Nucleus accumbens (tissue), 56 donors: Measurements from ENCODE around the gene WSB2.
"Not testable (repeated sequence)": the region's sequence is repeated elsewhere in the genome, so short reads cannot be mapped to it uniquely, and the experiment has no call there.

ENCODE experiments used
- DNase-seq, 56 donors: peaks; one replicate each; lab custom pipeline; 2025; lab: John Stamatoyannopoulos, UW

WSB2 gene

DNA sequence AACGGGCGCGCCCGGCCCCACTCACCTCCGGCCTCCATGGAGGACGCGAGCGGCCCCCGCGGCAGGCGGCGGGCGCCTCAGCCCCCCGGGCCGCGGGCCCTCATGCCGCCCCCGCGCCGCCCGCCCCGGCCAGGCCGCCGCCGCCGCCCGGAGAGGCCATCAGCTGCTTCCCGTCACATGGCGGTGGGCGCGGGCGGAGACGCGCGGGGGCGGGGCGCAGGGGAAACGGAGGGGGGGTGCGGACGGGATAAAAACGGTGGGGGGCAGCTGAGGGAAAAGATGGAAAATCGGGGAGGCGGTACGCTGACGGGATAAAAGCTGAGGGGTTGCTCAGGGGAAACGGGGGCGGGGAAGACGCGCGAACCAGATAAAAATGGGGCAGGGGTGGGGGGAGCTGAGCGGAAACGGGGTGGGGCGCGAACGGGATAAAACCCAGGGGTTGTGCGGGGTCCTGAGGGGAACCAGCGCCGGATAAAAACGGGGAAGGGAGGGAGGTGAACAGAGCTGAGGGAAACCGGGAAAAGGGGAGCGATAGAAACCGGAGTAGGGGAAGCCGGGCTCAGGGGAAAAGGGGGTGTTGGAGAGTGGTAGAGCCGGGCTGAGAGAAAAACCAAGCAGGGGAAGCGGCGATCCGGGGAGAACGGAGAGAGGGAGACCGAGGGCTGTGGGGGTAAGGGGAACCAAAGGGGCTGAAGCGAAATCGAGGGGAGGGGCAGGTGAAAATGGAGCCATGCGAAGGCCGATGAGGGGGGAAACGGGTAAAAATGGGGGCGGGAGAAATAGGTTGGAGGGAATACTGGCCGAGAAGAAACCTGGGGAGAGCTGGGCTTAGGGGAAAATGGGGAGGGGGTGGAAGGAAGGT is at the start of gene WSB2:
WSB2 (minus strand) TSS at position 169 of the 862 bp plus-strand sequence; CDS start at position 38, 131 bp downstream.
- peak in 53 of 56 donors; percentile 31 to 89 (median 71) for DNase-seq

DNA sequence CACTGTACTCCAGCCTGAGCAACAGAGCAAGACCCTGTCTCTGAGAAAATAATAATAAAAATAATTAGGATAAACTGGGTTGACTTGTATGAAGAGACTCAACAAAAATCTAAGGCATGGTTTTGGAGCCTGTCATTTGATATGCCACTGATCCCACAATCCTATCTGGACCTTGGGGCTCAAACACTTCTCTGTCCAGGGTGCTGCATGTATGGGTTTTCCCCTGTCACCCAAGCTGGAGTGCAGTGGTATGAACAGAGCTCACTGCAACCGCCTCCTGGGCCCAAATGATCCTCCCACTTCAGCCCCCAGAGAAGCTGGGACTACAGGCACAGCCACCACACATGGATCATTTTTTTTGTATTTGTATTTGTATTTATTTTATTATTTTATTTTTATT is 48.1 kb upstream of the WSB2 start:
- DNase-seq, result no peak

DNA sequence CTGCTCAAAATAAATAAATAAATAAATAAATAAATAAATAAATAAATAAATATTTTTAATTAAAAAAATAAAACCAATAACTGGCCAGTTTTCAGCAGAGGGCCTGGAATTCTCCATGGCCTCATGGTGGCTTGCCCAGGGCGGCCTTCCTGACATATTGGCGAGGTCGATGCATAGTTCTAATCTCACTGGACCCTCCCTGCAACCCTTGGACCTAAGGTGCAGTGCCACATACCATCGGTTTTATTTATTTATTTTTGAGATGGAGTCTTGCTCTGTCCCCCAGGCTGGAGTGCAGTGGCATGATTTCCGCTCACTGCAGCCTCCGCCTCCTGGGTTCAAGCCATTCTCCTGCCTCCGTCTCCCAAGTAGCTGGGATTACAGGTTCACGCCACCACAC is 46.7 kb upstream of the WSB2 start:
- DNase-seq, result no peak

DNA sequence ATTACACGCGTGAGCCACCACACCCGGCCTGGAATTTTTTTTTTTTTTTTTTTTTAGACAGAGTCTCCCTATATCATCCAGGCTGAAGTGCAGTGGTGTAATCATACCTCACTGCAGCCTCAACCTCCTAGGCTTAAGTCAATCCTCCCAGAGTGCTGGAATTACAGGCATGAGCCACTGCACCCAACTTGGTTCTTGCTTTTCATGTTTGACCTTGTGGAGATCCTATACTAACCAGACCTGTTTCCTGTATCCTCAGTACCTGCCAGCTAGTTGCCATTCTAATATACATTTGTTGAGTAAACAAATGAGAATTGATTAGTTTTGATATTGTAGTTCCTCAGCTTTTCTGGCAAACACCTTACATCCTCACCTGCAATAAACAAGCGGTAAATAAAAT is 46.0 kb upstream of the WSB2 start:
- DNase-seq, result no peak

DNA sequence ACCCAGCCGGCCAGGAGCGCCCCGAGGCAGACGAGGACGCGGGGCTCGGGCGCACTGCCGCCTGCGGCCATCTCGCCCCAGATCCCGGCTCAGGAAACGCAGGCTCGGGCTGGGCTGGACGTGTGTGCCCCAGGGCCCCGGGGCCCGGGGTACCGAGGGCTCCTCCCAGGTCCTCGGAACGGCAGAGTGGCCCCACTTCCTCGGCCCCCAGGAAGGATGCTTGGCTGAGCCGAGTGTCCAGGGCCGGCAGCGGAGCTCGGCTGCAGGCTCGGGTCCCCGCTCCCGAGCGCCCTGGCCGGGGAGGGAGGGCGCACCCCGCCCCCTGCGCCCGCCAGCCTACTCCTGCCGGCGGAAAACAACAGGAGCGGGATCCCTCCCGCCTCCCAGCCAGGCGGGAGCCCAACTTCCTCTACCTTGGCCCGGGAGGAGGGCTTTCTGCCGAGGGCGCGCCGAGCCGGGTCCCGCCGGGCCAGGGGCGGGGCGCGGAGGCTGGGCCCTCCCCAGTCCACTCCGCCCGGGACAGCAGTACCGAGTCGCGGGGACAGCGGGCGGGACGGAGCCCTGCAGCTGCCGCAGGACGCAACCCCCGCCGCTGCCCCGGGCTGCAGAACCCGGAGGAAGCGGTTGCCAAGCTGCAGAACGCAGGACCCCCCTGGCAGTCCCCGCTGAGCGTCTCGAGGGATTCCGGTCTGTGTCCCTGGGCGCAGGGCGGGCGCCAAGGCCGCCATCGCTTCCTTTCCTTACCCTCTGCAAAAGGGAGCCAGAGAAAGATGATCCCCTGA is 42.8 kb upstream of the WSB2 start, which contains the start of gene VSIG10:
VSIG10 (minus strand) TSS at position 411 of the 782 bp plus-strand sequence; CDS start at position 71, 340 bp downstream.
- peak in 45 of 56 donors; percentile 1 to 77 (median 36) for DNase-seq

DNA sequence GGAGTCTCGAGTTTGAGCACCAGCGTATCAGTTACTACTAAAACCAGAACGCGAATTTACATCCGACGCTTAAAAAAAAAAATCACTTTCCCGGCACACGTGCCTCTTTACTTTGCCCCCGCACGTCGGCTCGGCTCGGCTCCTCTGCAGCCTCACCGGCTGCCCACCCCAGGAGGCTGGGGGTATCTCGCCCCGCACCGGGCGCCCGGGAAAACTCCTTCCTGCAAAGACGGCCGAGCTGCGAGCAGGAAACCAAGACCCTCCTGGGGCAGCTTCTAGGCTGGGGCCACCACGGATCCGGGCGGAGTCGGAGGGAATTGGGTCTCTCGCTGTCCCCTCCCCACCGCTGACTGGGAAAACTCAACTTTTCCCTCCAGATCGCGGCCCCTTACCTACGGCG is 42.2 kb upstream of the WSB2 start:
- peak in 17 of 56 donors; percentile 3 to 33 (median 22) for DNase-seq

DNA sequence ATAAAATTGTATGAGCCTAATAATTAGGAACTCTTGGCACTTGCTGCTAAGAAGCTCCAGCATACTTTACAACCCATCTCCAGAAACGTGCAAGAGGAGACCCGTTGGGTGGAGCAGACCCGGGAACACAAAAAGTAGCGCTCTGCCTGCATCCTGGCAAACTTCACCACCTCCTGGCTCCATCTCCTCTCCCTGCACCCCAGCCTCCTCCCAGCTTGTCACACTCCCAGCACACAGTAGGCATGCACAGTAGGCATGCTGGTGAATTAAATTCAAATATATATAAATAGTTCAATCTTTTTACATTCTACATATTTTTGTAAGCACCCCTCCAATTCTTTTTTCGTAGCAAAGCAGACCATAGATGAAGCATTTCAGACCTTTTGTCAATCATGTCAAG is 41.6 kb upstream of the WSB2 start:
- DNase-seq, result no peak

DNA sequence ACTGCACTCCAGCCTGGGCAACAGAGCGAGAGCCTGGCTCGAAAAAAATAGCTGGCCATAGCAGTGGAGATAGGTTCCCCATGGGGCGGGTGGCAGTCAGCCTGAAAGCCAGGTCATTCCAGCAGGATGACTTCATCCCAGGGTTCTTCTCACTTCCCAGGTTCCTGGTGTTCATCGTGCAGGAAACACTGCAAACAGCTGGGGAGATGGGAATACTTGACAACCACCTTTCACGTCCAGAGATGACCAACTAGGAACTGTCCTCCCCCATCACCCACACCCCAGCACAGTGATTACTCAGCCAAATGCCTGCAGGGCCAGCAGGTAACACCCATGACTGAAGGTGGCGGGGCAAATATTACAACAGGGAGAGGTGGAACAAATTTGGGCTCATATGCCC is 41.1 kb upstream of the WSB2 start:
- no peak for DNase-seq

DNA sequence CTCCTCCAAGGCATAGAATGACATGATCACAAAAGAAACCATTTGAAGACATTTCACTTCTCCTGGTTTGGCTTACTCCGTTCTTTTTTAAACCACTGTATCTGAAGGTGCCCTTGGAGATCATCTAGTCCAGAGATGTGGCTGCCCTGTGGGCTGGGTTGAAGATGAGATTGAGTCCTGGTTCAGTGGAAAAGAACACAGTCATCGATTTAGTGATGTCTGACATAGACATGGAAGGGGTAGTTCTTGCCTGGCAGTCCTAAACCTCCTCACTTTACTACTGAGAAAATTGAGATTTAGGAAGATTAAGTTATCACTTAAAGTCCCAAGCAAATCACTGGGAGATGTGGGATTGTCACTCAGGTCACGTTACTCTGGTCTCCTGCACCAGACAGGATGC is 40.1 kb upstream of the WSB2 start:
- no peak for DNase-seq

DNA sequence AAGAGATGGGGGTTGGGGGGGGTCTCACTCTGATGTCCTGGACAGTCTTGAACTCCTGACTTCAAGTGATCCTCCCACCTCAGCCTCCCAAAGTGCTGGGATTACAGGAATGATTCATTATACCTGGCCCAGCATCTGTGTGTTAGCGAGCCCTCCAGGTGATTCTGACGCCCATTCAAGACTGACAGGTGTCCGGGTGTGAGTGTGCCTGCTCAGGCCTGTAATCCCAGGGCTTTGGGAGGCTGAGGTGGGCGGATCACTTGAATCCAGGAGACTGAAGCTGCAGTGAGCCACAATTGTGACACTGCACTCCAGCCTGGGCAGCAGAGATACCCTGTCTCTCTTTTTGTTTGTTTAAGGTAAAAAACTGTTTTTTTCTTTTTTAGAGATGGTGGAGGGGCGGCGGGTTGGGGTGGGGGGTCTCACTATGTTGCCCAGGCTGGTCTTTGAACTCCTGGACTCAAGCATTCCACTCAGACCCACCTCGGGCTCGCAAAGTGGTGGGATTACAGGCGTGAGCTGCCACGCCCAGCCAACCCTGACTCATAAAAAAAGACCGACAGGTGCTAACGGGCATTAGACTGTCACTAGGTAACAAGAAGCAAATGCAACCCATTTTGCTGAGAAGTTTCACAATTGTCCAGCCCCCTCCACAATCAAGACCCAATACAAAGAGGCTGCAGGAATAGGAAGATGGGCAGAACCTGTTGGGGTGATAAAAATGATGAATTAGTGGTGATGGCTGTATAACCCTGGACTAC is 38.1 kb upstream of the WSB2 start:
- no peak for DNase-seq

DNA sequence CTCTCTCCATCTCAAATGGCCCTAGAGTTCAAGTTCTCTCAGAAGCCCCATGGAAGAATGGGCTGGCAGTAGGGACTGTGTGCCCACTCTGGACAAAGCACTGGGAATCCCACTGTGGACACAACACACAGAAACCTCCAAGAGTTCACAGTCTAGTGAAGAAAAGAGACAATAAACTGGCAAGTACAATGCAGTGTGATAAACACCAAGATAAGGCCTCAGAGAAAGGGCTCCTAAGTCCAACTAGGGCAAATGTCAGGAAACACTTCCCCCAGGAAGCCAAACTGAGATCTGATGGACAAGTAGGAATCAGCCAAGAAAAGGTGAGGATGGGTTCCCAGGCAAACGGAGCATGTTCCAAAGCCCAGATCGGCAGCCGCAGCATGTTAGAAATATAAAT is 37.4 kb upstream of the WSB2 start:
- no peak for DNase-seq

DNA sequence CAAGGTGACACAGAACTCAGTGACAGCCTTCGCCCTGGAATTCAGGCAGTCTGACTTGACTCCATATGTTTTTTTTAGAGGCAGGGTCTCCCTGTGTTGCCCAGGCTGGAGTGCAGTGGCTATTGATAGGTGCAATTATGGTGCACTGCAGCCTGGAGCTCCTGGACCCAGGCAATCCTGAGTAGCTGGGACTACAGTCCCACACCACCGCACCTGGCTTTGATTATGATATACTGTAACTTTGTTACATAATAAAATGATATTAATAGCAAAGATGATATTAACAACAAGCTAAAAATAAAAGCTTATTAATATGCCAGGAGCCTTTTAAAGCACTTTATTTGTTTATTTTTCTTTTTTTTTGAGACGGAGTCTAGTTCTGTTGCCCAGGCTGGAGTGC is 33.1 kb upstream of the WSB2 start:
- DNase-seq, result no peak

DNA sequence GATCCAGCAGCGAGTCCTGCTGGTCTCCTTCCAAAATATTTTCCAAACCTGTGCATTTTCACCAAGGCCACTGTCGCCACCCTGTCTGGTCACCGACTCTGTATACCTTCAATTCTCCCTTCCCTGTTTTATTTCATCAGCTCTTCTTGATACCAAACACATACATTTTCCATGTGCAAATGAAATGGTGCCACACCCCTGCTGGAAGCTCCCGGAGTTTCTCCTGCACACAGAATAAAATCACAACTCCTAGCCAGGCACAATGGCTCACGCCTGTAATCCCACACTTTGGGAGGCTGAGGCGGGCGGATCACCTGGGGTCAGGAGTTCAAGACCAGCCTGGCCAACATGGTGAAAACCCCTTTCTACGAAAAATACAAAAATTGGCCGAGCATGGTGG is 28.8 kb upstream of the WSB2 start:
- DNase-seq, result no peak

DNA sequence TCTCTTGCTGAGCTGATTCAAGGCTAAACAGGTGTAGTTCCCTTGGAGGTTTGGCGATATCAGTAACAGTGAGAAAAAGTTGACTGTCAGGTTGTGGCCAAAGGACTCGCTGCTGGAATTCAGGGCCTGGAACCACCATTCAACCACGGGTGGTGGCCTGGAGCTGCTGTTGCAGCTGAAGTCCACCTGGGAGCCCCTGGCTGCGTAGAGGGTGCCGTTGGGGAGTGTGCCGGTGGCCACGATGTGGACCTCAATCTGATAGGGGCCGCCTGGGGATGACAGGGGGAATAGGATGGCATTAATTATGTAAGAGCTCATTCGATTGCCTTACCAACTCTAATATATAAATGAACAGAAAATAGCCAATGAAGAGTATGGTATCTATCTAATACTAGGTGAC is 21.2 kb upstream of the WSB2 start:
- DNase-seq, result no peak

DNA sequence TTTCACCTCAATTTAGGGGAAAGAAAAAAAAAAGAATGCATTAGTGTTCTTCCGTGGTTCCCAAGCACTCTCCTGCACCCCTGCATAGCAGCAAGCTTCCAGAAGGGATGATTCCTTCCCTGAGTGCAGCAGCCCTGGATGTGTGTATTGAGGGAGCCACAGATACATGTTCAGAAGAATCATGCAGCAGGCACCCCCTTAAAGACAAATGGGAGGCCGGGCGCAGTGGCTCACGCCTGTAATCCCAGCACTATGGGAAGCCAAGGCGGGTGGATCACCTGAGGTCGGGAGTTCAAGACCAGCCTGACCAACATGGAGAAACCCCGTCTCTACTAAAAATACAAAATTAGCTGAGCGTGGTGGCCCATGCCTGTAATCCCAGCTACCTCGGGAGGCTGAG is 20.5 kb upstream of the WSB2 start:
- DNase-seq, result not testable (repeated sequence)

DNA sequence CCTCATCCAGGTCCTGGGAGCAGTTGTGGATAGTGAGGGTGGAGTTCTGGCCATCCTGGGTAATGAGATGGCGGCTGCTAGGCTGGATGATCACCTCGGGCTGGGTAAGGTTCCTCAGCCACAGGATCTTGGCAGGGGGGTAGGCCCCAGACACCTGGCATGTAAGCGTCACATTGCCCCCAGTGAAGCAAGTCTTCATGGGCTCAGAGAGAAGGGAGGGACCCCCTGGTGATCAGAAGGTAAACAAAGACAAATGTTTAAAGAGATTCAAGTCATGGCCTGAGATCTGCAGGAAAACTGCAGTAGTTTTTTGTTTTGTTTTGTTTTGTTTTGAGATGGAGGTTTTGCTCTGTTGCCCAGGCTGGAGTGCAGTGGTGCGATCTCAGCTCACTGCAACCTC is 12.8 kb upstream of the WSB2 start:
- no peak for DNase-seq

DNA sequence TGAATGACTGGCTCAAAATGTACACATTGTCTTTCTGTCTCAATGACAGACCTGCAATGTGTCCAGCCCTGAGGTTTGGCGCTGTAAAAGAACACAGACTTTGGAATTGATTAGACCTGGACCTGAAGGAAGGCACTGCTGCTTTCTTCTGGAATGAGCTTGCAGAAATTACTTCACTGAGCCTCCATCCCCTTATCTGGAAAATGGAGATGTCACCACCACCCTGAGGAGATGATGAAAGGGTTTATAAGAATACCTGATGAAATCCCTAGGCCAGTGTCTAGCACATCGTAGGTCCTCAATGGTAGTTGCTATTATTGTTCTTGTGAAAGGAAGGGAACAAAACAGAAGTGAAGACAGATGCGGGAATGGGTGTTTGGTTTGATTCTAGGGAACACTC is 9.7 kb upstream of the WSB2 start:
- DNase-seq, result no peak

DNA sequence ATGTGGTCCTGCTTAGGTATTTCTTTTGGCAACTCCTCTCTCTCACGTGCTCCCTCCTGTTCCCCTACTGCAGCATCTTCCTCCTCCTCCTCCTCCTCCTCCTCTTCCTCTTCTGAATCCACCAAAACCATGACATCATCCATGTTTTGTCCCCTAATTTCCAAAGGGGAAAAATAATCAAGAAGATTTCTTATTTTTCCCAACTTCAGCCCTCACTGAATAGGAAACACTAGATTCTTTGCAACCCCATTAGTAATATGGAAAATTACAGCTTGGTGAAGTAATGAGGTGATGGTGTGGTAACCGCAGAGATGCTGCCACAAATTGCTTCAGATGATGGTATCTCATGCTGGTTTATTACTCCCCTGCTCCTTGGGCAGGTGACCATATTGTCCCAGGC is 7.5 kb upstream of the WSB2 start:
- DNase-seq, result no peak

DNA sequence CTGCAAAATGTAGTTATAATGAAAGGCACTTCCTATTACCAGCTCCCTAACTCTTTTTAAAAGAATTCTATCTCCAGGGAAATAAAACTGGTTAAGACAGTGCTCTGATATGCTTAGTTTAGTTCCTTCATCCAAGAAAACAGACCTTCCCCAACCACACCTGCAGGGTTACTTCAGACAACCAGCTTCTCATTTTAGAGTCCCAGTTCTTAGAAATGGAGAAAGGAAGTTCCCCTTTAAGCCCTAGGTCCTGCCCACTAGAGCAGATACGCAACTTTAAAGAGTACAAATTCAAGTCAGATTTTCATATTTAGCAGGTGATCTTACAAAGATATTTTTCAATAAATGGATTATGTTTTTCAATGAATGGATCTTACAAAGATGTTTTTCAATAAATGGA is 4.4 kb upstream of the WSB2 start:
- DNase-seq, result no peak

DNA sequence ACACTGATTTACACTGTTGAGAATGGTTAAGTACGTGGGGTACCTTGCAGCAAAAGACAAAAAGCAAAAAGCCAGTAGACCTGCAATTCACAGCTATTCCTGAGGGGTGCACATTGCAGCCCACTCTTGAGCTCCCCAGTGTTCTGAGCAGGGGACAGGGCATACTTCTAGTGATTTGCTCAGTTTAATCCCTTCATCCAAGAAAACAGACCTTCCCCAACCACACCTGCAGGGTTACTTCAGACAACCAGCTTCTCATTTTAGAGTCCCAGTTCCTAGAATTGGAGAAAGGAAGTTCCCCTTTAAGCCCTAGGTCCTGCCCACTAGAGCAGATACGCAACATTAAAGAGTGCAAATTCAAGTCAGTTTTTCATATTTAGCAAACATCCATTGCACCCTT is 3.6 kb upstream of the WSB2 start:
- no peak for DNase-seq
